Urothelium cell line (cell line): ENCODE data around the gene OPCML.

ENCODE experiments used
- DNase-seq: peaks from one replicate; pipeline ENCODE4 v3.0.0; 2011; ENCODE audit warnings: low spot score, mixed read lengths
- FAIRE-seq: peaks from 2 replicates; lab custom pipeline; 2011; peaks lifted over from hg19 to GRCh38; lab: Jason Lieb, UNC

OPCML gene

DNA sequence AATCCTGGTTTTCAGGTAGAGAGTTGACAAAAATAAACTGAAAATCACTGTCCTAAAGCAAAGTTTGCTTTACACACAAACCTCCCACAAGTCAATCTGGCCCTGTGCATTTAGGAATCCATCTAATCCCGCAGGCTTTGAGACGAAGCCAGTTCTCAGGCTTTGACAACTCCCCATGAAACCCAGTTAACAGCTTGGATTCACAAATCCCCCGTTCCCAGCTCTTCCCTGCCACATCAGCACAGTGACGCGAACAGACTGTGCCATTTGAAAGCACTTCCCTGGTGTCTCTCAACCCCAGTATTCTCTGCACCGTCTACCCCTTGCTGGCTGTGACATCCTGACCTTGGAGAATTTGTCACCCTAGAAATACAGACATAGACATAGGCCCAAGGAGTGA lies 117.8 kb downstream of the OPCML start:
- no peak for DNase-seq
- FAIRE-seq: no peak

DNA sequence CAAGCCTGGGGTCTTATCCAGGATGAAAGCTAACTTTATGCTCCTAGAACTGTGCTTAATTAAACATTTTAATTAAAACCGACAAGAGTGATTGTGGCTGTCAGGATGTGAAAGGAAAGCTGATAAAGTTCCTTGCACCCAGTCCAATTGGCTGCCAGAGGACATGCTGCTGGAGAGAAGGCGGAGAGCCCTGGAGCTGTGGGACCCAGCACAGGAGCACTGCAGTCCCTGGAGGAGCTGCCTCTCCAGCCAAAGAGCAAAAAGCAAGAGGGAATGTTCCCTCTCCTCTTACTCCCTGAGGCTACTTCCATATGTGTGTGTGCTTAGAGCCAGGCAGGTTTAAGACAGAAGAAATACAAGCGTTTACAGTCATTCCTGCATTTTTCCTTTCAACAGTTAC lies 118.6 kb downstream of the OPCML start:
- no peak for DNase-seq
- FAIRE-seq: no peak

DNA sequence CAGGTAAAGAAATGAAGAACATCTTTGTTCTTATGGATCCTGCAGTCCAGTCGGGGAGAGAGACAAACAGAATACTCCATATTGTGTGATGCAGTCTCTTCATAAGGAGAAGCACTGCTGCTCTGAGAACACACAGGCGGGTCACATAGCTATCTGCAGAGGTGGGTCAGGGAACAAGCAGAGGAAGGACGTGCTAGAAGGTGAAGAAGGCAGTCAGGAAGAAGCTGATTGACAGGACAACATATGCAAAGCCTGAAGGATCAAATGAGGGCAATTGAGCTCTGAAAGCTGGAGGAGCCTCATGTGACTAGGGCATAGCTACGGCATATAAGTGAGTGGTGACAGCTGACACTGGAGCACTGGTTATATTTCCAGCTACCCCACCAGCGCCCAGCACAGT lies 122.5 kb downstream of the OPCML start:
- FAIRE-seq (no peak), DNase-seq (no peak)

DNA sequence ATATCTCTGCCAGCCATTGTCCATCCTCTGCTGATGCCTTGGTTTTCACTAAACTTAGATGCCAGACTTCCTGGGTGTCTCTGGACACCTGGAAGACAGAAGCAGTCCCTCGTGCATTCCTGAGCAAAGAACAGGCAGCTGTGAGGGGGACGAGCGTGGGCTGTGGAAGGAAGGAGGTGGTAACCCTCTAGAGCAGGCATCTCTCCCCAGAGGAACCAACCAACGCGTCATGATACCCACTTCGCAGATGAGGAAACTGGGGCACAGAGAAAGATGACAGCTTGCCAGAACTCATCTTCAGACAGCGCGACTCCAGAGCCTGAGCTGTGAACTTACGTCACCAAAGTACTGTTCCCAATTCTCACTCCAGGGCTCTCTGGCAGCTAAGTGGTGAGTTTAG lies 123.4 kb downstream of the OPCML start:
- FAIRE-seq (no peak), DNase-seq (no peak)

DNA sequence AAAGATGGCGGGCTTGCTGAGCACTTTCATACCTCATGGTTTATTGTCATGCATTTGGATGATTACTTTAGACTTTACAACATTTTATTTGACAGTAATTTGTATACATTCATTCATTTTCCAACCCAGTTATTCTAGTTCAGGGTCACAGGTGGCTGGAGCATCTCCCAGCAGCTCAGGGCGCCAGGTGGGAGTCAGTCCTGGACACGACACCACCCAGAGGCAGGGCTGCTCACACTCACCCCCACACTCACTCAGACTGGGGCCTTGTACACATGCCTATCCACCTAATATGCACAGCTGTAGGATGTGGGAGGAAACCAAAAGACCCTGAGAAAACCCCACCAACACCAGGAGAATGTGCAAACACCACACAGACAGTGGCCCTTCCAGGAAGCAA lies 123.9 kb downstream of the OPCML start:
- DNase-seq (no peak), FAIRE-seq (no peak)

DNA sequence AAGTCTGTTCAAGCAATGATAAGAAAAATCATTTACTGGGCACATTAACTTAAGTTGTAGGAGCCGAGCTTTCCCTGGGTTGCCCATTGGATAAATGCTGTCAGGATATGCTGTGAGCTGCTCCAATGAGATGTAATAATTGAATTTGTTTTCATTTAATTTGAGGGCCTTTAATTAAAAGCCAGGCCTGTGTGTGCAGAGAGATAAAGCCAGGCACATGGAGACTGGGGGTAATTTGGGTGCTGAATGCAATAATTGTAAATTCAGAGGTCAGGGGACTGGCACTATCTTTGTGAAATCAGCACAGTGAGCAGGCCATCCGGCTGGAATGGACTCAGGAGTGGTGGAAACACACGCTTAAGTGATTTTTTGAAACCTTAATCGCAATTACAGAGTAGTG lies 125.8 kb downstream of the OPCML start:
- FAIRE-seq (no peak), DNase-seq (no peak)

DNA sequence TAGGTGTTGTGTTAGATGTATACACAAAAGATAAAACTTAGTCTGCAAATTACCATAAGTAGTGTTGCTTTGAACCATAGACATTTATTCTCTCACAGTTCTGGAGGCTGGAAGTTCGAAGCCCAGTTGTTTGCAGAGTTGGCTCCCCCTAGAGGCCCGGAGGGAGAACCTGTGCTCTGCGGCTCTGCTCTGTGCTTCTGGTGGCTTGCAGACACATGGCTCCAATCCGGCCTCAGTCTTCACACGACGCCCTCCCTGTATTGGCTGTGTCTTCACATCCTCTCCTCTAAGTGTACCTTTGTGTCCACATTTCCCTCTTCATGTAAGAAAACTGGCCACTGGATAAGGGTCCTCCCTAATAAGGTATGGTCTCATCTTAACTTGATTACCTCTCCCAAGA lies 128.4 kb downstream of the OPCML start:
- FAIRE-seq: no peak
- DNase-seq: no peak

DNA sequence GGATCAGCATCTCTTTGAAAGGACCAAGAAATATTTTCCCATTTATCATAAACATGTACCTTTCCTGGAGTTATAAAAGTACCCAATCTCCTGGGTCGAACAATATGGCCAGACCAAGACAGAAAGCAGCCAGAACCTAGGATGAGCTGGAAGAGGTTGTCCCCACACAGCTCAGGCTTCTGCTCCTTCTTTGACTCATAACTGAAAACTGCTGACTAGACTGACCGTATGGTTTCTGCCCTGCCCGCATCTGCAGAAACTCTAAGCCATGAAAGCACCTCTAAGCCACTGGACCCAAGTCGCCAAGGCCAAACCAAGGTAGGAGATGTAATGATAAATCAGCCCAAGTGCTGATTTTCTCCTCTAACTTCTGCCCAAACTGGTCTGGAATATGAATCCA lies 129.8 kb downstream of the OPCML start:
- DNase-seq (no peak), FAIRE-seq (no peak)

DNA sequence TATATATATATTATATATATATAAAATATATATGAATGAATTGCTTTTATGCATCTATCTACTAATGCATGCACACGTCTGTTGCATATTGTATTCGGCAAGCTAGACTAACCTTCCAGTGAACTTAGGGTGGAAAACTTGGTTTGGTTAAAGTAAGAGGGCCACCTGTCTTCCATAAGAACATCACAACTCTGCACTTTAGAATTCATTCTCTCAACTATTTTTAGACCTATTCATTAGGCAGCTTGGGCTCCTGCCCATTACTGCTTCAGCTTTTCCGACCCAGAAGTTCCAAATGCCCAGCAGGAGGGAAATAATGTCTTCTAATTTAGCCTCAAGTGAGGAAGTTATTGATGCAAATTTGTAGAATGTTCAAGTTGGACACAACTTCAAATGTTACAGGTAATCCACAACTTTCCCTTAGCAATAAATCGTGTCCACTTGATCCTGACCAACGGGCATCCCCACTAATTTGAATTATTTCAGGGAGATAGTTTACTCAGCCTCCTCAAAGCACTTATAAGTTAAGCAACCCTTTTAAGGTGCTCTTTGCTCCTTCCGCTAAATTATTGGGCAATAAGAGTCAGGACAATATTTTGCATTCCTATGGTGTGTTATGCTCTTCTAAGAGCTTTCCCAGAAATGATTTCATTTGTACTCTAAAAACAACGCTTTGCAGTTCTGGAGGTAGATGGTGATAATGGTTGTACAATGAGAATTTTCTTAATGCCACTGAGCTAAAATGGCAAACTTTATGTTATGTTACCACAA lies 132.3 kb downstream of the OPCML start:
- DNase-seq (no peak), FAIRE-seq (no peak)

DNA sequence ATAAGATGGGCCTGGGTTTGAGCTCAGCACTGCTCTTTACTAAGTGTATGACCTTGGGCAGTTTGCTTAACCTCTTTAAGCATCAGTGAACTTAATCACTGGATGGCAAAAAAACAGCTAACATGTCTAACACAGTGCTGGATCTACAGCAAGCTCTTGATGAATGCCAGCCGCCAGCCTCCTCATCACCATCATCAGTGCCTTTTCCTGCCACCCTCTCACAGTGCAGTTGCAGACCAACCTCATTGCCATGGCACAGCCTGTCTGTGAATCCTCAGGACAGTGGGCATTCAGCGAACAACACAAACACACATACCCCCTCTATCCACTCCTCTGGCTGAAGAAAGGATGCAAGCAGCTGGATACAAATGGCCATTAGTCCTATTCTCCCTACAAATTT lies 133.0 kb downstream of the OPCML start:
- FAIRE-seq: no peak

DNA sequence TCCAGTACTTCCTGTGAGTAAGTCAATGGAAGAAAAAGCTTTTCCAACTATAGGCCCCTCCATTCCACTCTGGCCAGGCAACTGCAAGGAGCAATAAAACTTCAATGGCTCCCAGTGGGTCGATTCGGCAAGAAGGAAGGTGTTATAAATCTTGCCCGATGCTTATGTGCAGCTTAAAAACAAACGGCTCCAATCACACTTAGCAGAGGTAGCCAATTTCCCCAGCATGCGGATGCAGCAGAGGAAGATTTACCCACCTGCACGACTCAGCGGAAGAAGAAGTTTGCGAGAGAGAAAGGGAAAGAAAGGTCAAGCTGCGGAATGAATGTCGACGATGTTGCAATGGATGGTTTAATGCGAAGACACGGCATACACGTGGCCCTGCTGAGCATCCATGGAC lies 141.5 kb downstream of the OPCML start:
- FAIRE-seq: no peak
- no peak for DNase-seq

More for the DNA sequence above, 133.0 kb downstream of the OPCML start:
- DNase-seq: no peak

DNA sequence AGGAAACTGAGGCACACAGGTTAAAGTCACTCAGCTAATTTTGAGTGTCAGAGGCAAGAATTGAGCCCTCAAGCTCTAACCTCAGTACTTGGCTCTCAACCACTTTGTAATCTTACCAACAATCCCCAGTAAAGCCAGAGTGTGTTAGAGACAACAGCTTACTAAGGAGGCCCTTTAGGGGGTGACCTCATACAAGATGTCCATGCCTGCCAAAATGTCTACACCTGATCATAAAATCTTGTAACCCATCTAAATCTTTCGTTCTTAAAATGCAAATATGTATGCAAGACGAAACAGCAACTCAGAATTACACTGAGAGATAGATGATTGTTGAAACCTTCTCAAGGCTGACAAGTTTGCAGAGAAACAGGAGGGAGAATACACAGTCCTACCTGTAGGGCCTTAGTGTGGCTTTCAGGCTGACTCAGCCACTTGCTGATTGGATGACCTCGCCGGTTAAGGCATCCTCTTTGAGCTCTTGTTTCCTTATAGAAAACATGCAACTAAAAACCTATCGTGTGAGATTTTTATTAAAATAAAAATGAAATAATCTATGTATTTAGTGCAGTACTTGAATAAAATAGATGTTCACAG lies 143.2 kb downstream of the OPCML start:
- no peak for FAIRE-seq
- no peak for DNase-seq

DNA sequence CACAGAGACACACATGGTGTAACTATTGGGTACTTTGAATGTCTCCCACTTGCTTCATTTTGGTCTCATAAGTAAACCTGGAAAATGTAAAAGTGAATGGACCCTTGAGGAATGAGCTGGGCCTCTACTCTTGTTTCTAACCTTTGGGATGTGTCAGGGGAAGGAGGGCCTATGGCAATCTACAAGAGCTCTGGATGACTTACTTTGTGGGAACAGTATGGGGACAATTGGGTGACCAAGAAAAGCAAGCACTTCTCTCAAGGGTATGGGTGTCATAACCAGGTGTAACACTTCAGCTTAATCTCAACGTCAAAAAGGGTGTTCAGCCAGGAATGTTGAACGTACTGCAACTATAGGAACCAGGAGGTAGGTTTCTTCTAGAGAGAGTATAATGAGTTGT lies 144.0 kb downstream of the OPCML start:
- DNase-seq (no peak), FAIRE-seq (no peak)

DNA sequence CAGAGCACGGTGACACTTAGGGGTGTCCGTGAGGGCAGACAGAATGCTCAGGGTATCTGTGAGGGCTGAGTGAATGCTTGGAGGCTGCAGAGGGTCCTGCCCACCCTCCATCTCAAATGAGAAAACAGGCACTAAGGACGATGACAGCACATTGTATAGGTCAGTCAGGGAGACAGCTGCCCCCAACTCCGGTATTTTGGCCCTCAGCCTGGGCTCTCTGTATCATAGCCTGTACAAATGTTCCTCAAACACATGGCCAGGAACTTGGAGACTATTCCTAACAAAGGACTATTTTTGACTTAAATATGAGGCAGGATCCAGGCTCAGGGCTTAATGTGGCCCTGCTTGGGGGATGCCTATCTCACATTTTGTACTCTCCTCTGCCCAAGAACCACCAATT lies 145.4 kb downstream of the OPCML start:
- DNase-seq (no peak), FAIRE-seq (no peak)

DNA sequence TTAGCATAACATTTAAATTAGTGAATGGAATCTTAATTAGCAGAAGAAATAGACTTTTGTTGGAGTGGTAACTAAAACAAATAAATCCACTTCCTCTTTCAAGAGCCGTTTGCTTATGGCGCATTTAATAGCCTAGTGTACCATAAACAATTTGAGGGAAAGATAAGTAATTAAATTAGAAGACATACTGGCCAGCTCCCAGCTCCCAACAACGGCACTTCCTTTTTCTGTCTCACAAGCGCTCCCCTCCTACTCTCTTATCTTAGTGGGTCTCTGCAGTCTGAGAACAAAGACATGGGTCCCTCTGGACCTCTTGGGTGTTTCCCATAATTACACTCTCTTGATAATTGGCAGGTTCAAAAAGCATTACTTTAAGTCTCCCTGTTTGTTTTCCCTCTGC lies 146.0 kb downstream of the OPCML start:
- no peak for DNase-seq
- FAIRE-seq: no peak

DNA sequence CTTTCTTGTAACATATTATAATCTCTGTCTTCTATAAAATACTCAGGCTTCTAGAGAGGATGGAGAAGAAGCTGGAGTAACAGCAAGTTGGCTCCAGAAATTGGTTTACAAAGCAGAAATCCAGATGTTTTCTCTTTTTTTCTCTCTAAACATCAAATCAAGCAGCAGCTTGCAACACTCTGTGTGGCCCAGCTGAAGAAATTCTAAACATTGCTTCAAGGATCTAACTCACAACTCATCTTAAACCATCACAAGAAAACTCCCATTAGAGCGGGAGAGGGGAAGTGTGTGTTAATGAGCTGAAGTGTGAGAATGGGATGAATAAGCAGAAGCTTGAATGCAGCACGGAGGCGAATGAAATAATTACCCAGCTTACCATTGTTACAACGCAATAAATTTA lies 146.5 kb downstream of the OPCML start:
- DNase-seq: no peak
- FAIRE-seq: no peak

DNA sequence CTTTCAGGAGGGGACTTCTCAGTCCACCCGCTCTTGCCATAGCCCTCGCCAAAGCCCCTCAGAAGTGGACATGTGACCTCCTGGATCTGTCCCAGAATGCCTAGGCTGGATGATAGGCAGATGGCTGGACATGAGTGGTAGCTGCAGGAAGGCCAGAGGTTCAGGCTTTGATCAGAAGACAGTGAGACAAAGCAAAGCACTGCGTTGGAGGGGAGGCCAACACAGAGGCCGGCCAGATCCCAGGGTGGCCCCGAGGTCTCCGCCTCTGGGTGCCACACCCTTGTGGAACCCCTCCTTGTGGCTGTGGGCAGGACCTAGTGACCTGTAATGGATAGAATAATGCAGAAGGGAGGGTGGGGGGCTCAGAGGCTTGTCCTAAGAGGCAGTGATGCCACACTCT lies 147.6 kb downstream of the OPCML start:
- DNase-seq (no peak), FAIRE-seq (no peak)

DNA sequence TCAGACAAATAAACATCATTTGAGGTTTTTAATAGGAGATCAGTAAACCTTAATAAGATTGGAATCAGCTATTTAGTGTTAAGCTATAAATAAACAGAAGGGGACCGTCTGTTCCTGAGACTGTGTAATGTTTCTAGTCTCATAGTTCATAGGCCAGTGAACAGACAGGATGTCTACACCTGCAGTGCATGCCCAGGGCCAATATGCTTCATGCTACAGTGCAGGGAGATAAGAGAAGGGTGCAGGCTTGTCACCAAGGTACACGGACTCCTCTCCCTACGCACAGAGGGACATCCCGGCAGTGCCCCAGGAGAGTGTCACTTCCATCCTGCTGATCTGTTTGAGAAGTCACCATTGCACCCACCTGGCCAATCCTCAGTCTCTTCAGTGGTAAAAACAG lies 148.6 kb downstream of the OPCML start:
- FAIRE-seq (no peak), DNase-seq (no peak)

DNA sequence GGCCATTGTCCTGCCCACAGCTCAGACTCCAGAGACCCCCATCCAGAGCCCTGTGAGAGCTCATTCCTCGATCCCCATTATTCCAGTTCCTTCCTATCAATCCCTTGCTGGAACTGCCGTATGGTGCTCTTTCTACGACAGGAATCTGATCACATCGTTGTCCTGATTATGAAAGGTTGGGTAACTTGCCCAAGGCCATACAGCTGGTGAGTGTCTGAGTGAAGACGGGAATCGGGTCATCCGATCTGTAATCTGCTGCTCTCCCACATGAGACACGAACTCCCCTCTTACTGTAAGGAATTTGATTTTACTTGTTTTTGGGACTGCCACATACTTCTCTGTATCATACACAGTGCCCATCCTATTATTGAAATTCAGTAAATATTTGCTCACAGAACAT lies 149.1 kb downstream of the OPCML start:
- no peak for FAIRE-seq
- DNase-seq: no peak

DNA sequence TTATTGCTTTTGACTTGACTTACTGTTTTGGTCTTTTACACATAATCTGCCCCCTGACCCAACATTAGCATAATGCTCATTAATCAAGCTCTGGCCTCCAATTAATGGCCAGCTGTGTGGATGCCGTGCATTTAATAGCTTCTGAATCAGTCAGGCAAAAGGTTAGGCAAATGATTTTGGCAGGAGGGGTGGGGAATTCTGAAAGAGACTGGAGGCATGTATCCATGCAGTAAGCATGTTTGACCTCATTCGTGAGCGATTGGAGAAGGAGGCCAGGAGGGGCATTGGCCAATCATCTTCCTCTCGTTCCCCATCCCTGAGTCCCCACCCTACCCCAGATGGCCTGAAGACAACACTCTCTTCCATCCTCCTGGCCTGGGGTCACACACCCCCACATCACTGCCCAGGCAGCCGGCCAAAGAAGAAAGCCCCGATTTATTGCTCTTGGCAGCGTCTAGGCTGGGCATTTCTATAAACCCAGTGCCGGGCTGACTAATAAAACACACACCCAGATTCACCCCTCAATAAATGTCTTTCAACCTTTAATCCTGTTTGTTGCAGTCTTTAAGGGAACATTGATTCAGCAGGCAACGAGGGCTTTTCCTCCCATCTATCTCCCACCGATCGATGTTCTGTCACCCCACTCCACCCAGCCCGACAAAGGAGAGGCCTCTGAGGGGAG lies 150.0 kb downstream of the OPCML start:
- FAIRE-seq: no peak
- no peak for DNase-seq

DNA sequence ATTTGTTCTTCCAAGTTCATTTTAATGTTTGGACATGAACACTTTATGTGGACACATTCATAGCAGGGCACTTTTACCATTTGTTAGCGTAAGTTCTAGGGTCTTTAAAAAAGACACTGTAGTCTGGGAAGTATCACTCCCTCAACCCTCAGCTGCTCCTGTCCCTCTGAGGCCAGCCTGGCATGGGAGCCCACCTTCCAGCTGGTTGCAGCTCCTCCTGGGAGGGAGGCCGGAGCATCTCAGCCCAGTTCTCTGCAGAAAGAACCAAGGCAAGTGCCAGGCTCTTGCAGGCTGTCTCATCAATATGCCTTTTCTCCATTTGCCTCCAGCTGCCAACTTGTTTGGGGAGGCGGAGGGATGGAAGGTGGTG lies 150.6 kb downstream of the OPCML start:
- no peak for FAIRE-seq
- no peak for DNase-seq

DNA sequence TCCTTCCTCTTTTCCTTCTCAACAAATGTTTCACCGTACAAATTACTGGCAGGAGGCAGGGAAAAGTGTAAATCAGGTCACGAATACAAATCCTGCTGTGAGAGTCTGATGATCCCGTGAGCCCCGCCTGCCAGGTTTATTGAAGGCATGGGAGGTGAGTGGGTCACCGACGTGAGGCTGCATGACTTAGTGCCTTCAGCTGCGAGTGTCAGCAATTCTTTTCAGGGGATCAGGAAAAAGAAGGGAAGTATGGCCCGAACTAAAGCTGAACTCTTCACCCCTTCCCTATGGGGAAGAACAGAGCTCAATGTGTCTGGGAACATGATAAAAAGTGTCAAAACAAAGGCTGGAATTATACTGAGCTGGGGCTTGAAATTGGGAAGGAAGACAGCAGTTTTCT lies 166.2 kb downstream of the OPCML start:
- no peak for DNase-seq
- no peak for FAIRE-seq
